GM13977 (cell line): Measurements from ENCODE around the gene LILRB1.

Source experiments
- DNase-seq: peaks from one replicate; pipeline ENCODE4 v3.0.0; 2012; ENCODE audit warnings: low spot score
- in situ Hi-C: fragments of 300-500 bp; cut with MboI; formaldehyde crosslinking; loops from one replicate; pipeline ENCODE4 v1.12.0; 2022; ENCODE audit warnings: low sequenced_read_pairs, low pct_unique_long_range_greater_than_20kb, mixed read lengths, inconsistent platforms; ENCODE audit not compliant: unreplicated experiment
- TF ChIP-seq, protein P1 (sequence below): IDR thresholded peaks from 2 replicates; pipeline ENCODE4 v1.5.1; 2012; ENCODE audit warnings: mild to moderate bottlenecking, control low read depth; ENCODE audit not compliant: insufficient read depth; ENCODE audit errors: extremely low read depth, missing control alignments

Gene LILRB1

DNA sequence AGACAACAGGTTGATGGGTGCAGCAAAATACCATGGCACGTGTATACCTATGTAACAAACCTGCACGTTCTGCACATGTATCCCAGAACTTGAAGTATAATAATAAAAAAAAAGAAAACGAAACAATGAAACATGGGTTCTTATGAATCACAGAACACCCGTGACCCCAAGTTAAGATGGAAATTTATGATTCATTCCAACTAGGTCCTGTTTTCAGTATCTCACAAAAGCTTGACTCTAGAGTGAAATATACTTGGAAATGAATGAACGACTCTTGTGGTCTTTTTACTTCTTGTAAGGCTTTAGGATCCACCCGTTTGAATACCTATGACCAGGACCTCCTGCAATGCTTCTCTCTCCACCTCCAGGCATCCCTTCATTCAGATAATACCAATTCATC lies 29.0 kb downstream of the LILRB1 start:
- no peak for DNase-seq
- TF ChIP-seq, protein P1, sequence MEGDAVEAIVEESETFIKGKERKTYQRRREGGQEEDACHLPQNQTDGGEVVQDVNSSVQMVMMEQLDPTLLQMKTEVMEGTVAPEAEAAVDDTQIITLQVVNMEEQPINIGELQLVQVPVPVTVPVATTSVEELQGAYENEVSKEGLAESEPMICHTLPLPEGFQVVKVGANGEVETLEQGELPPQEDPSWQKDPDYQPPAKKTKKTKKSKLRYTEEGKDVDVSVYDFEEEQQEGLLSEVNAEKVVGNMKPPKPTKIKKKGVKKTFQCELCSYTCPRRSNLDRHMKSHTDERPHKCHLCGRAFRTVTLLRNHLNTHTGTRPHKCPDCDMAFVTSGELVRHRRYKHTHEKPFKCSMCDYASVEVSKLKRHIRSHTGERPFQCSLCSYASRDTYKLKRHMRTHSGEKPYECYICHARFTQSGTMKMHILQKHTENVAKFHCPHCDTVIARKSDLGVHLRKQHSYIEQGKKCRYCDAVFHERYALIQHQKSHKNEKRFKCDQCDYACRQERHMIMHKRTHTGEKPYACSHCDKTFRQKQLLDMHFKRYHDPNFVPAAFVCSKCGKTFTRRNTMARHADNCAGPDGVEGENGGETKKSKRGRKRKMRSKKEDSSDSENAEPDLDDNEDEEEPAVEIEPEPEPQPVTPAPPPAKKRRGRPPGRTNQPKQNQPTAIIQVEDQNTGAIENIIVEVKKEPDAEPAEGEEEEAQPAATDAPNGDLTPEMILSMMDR: no peak
- in situ Hi-C loops: loop anchor here (10.0 kb wide), 1 partner anchor 174 kb away; no protein-coding TSS in a partner anchor

DNA sequence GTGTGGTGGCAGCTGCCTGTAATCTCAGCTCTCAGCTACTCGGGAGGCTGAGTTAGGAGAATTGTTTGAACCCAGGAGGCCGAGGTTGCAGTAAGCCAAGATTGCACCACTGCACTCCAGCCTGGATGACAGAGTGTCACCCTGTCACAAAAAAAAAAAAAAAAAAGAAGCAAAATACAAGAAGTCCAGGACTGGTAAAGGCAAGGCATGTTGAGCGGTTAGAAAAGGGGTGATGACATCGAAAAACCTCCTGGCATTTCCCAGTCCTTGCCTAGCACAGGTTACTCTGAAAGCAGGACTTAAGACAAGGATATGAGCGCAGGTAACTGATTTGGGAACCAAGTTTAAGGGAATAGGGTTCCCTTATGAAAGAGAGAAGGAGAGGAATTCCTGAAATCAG lies 30.0 kb downstream of the LILRB1 start:
- in situ Hi-C loops: no loop called here
- TF ChIP-seq, protein P1: no peak
- DNase-seq: no peak

DNA sequence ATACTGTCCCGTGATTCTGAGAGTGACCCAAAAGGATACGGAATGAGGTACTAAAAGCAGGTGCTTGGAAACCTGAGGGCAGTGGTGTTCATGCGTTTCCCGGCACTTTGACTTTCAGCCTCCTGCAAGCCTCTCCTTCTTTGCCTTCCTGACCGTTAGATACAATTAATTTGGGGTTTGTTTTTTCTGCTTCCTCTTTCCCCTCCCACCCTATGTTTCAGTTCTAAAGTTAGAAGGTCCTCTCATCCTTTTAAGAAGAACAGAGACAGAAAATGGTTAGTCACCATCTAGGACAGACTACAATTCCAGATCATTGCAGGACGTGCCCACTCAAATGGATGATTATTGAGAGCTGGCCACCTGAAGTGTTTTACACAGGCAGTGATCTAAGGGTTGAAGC lies 30.7 kb downstream of the LILRB1 start:
- DNase-seq: peak; percentile 66
- in situ Hi-C loops: no loop called here
- TF ChIP-seq, protein P1: no peak

DNA sequence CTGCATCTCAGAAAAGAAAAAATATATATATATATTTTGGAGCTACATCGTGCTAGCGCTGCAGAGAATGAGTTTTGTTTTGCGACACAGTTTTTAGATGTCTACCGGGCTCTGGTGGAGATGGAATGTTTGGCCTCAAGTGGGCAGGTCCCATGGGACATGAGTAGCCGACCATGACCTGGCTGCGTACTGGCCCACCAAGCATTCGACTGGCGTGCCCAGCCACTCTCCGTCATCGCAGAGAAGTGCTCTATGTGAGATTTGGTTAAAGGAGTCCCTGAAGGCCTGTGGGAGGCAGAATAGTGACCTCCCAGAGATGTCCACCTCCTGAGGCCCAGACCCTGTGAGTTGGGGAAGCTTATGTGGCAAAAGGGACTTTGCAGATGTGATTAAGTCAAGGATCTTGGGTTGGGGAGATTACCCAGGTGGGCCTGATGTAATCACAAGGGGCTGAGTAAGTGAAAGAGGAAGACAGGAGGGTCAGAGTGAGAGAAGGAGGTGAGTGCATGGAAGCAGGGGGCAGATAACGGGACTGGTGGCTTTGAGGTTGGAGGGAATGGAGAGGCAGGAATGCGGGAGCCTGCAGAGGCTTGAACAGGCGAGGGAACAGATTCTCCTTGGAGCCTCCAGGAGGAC lies 31.7 kb downstream of the LILRB1 start:
- DNase-seq: no peak
- TF ChIP-seq, protein P1: no peak
- in situ Hi-C loops: no loop called here

DNA sequence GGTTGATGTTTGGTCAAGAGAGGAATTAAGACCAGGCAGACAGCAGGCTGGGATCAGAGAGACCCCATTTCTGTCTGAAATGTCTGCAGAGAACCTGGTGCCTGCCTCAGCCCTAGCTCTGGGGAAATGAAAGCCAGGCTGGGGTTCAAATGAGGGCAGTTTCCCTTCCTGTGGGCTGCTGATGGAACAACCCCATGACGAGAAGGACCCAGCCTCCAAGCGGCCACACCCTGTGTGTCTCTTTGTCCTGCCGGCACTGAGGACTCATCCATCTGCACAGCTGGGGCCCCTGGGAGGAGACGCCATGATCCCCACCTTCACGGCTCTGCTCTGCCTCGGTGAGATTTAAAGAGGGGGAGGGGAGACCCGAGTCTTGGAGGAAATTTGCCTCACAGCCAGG lies 32.4 kb downstream of the LILRB1 start, which contains the start of gene LILRB4:
TSS of gene LILRB4 (plus strand) at position 256 of the 400 bp plus-strand sequence. CDS start at position 305, 49 bp downstream.
- in situ Hi-C loops: no loop called here
- DNase-seq: peak; percentile 44

DNA sequence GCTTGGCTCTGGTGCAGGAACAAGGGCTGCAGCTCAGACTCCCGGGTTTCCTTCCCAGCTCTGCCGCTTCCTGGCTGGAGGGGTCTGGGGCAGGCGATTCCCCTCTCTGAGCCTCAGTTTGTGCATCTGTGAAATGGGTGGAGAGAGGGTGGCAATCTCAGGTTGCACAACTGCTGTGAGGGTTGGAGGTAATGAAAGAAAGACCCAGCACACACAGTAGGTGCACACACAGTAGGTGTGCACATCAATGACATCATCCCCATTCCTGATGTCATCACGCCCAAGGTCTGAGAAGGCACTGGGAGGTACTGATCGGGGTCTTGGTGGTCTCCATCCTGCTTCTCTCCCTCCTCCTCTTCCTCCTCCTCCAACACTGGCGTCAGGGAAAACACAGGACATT lies 35.2 kb downstream of the LILRB1 start:
- in situ Hi-C loops: no loop called here
- no peak for DNase-seq
- TF ChIP-seq, protein P1: no peak

More for the DNA sequence above, 32.4 kb downstream of the LILRB1 start, which contains the start of gene LILRB4:
- TF ChIP-seq, protein P1: no peak
